HG02970 (cell line): ENCODE results near the gene KLF12.

Source experiments
- ATAC-seq: cut with Tn5 transposase; IDR thresholded peaks from one replicate; pipeline ENCODE4 v1.9.1; 2021; ENCODE audit warnings: mild to moderate bottlenecking, moderate library complexity, moderate number of reproducible peaks; ENCODE audit not compliant: unreplicated experiment, low FRiP score

Gene KLF12

GRCh38 chr13:74105871-74106270 is 28.3 kb downstream of the KLF12 start:
- no peak for ATAC-seq

- ATAC-seq = no peak
These were observed 29.4 kb downstream of the KLF12 start for GRCh38 chr13:74104661-74105275.

- no peak for ATAC-seq
These were observed 30.1 kb downstream of the KLF12 start for GRCh38 chr13:74103970-74104555.

- no peak for ATAC-seq
These were observed 31.0 kb downstream of the KLF12 start for GRCh38 chr13:74103196-74103595.

GRCh38 chr13:74102691-74103090 is 31.5 kb downstream of the KLF12 start:
- ATAC-seq = no peak

- ATAC-seq = no peak
These were observed 32.8 kb downstream of the KLF12 start for GRCh38 chr13:74101436-74101835.

- no peak for ATAC-seq
These were observed 36.1 kb downstream of the KLF12 start for GRCh38 chr13:74098077-74098476.

- ATAC-seq = no peak
These were observed 37.1 kb downstream of the KLF12 start for GRCh38 chr13:74097116-74097515.

GRCh38 chr13:74093691-74094090 is 40.5 kb downstream of the KLF12 start:
- ATAC-seq = no peak

GRCh38 chr13:74092711-74093110 is 41.5 kb downstream of the KLF12 start:
- no peak for ATAC-seq

GRCh38 chr13:74090869-74091605 is 43.2 kb downstream of the KLF12 start:
- ATAC-seq = no peak

GRCh38 chr13:74090397-74090796 is 43.8 kb downstream of the KLF12 start:
- ATAC-seq = no peak

- ATAC-seq = no peak
These were observed 46.8 kb downstream of the KLF12 start for GRCh38 chr13:74087357-74087756.
